ENCODE measurements around the gene NLN.

Gene NLN

GRCh38 chr5:65873181-65873750 lies 151.3 kb downstream of the NLN start:
- no peak for DNase-seq (ENCODE audit: low spot score)

GRCh38 chr5:65874241-65874640 lies 152.2 kb downstream of the NLN start:
- no peak for DNase-seq (ENCODE audit: low spot score)

GRCh38 chr5:65876496-65876895 lies 154.5 kb downstream of the NLN start:
- DNase-seq (ENCODE audit: low spot score), result no peak

- no peak for DNase-seq (ENCODE audit: low spot score)
Measured at GRCh38 chr5:65876970-65877369, 155.0 kb downstream of the NLN start.
